Kidney (tissue), 14 donors: Measurements from ENCODE around the gene ANO2. TPM values are rescaled to one million over a fixed set of nuclear protein-coding genes. Genes with fewer than 3 reads are reported as not detected.

Source experiments
- DNase-seq, 5 donors: peaks; one replicate each; pipeline ENCODE4 v3.0.0-alpha.2; 2013 to 2020
- FAIRE-seq: peaks from 2 replicates; lab custom pipeline; 2012; peaks lifted over from hg19 to GRCh38; lab: Jason Lieb, UNC
- H3K27ac ChIP-seq, 2 donors: one replicate each; pipeline ENCODE4 v1.7.0; 2013; ENCODE audit warnings: low read depth in 2 of 2, low read length in 2 of 2, inconsistent platforms in 1 of 2
- H3K27me3 ChIP-seq: one replicate; pipeline ENCODE4 v1.7.1; 2013; ENCODE audit warnings: low read length, inconsistent platforms; ENCODE audit not compliant: control insufficient read depth, insufficient read depth
- H3K36me3 ChIP-seq, 3 donors: one replicate each; pipeline versions ENCODE4 v1.7.0 to v1.7.1; 2013; ENCODE audit warnings: low read length in 3 of 3, control low read depth in 1 of 3, inconsistent platforms in 1 of 3; ENCODE audit not compliant: insufficient read depth in 3 of 3, control insufficient read depth in 2 of 3
- H3K4me1 ChIP-seq, 3 donors: one replicate each; pipeline versions ENCODE4 v1.7.0 to v1.7.1; 2013; ENCODE audit warnings: low read length in 3 of 3, inconsistent platforms in 1 of 3, low read depth in 1 of 3; ENCODE audit not compliant: control insufficient read depth in 2 of 3, insufficient read depth in 2 of 3
- H3K4me3 ChIP-seq, 3 donors: one replicate each; pipeline versions ENCODE4 v1.7.0 to v1.8.1; 2013; ENCODE audit warnings: low read length in 3 of 3, control low read depth in 1 of 3, inconsistent platforms in 1 of 3
- H3K9ac ChIP-seq, 3 donors: one replicate each; pipeline versions ENCODE4 v1.7.0 to v1.7.1; 2013; ENCODE audit warnings: low read length in 3 of 3, control low read depth in 1 of 3, inconsistent platforms in 1 of 3
- H3K9me3 ChIP-seq, 3 donors: one replicate each; pipeline versions ENCODE4 v1.7.0 to v1.7.1; 2013; ENCODE audit warnings: low read length in 3 of 3, control low read depth in 1 of 3, inconsistent platforms in 1 of 3; ENCODE audit not compliant: control insufficient read depth in 2 of 3, insufficient read depth in 1 of 3
- intact Hi-C: fragments of 100-400 bp; cut with DNase I; formaldehyde crosslinking; loops from one replicate; pipeline ENCODE4 v1.11.1; 2022
- polyA plus RNA-seq: library from polyadenylated mRNA; stranded (reverse); fragments of 350-450 nt; fragmentation: Illumina TruSeq; extraction: RNeasy Lipid Tissue Mini Kit (QIAGEN cat#74804); gene quantifications from one replicate; pipeline ENCODE4 v1.2.3, GENCODE V29; 2014; ENCODE audit warnings: low read depth, low replicate concordance; ENCODE audit not compliant: insufficient read depth
- total RNA-seq: library from RNA; stranded (reverse); fragmentation: NEBNext Ultra II Directional; extraction: Animal tissue kit (Norgen Biotek cat#: 25700); gene quantifications from one replicate; pipeline ENCODE4 v1.2.1, GENCODE V29; 2021
- TF ChIP-seq, protein P1 (sequence below): IDR thresholded peaks from 3 replicates; pipeline ENCODE4 v1.5.1; 2012; ENCODE audit warnings: mild to moderate bottlenecking, moderate library complexity, borderline replicate concordance; ENCODE audit not compliant: insufficient read depth; ENCODE audit errors: extremely low read depth
- donor health status: control.
- donor health status: control.
- donor health status: control.
- donor health status: control.
- donor health status: control.
- donor health status: DM: yes; HTN: yes; CAD: no.
- donor health status: Normal renal cell carcinoma (clear cell type).

The ANO2 gene
- total and polyA plus RNA-seq, 2 donors from 2014 or later, result 0.34 to 4.4 TPM

DNA sequence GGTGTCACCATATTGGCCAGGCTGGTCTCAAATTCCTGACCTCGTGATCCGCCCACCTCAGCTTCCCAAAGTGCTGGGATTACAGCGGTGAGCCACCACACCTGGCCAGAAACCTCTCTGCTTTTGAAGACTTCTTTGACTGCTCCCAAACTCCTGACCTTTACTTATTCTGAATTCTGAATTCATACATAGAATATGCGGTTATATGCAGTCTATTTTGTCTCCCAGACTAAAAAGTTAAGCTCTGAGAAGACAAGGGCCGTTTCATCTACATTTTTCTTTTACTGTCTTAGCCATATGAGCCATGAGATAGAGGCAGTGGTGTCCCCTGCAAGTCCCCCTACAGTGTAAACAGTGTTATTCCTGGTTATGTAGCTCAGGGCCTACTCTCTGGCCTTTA, 333.9 kb downstream of the ANO2 start:
- Histone ChIP-seq H3K27me3 (no peaks in the 10 kb centered on the region), H3K27ac (no peak overlapping the region), H3K9ac (no peak overlapping the region), H3K4me3 (no peak overlapping the region), H3K36me3 (no peaks in the 10 kb centered on the region), H3K4me1 (no peaks in the 10 kb centered on the region), H3K9me3 (no peaks in the 10 kb centered on the region)
- FAIRE-seq, result no peak
- no peak for DNase-seq
- TF ChIP-seq, protein P1, sequence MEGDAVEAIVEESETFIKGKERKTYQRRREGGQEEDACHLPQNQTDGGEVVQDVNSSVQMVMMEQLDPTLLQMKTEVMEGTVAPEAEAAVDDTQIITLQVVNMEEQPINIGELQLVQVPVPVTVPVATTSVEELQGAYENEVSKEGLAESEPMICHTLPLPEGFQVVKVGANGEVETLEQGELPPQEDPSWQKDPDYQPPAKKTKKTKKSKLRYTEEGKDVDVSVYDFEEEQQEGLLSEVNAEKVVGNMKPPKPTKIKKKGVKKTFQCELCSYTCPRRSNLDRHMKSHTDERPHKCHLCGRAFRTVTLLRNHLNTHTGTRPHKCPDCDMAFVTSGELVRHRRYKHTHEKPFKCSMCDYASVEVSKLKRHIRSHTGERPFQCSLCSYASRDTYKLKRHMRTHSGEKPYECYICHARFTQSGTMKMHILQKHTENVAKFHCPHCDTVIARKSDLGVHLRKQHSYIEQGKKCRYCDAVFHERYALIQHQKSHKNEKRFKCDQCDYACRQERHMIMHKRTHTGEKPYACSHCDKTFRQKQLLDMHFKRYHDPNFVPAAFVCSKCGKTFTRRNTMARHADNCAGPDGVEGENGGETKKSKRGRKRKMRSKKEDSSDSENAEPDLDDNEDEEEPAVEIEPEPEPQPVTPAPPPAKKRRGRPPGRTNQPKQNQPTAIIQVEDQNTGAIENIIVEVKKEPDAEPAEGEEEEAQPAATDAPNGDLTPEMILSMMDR, result no peak
- intact Hi-C loops, result no loop called here

GRCh38 chr12:5599378-5599777, 345.7 kb downstream of the ANO2 start:
- Histone ChIP-seq H3K9me3 (no peaks in the 10 kb centered on the region), H3K9ac (no peak overlapping the region), H3K27me3 (no peaks in the 10 kb centered on the region), H3K27ac (no peak overlapping the region), H3K4me1 (no peaks in the 10 kb centered on the region), H3K4me3 (no peak overlapping the region), H3K36me3 (no peaks in the 10 kb centered on the region)
- TF ChIP-seq, protein P1, result no peak
- DNase-seq, result no peak
- no peak for FAIRE-seq
- intact Hi-C loops, result no loop called here

DNA sequence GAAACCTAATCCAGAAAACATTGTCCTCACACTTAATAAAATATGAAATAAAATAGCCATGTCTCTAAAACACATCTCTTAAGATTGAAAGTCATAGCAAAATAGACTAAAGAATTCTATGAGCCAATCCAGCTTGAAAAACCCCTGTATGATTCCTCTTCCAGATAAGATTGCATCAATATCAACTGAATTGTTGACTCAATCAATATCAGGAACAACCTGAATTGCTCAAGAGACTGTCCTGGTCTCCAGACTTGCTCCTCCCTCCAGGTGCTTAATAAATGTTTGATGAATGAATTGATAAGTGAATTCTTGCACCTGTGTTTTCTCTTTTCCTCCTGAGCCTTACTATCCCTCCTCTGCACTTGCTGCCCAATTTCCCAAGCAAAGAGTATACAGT, 351.1 kb downstream of the ANO2 start:
- Histone ChIP-seq H3K27me3 (no peaks in the 10 kb centered on the region), H3K4me1 (no peaks in the 10 kb centered on the region), H3K36me3 (no peaks in the 10 kb centered on the region), H3K9me3 (no peaks in the 10 kb centered on the region), H3K27ac (no peak overlapping the region), H3K9ac (no peak overlapping the region), H3K4me3 (no peak overlapping the region)
- intact Hi-C loops, result no loop called here
- TF ChIP-seq, protein P1, result no peak
- FAIRE-seq (no peak), DNase-seq (no peak)

- Histone ChIP-seq H3K4me3 (no peak overlapping the region), H3K27ac (no peak overlapping the region), H3K9ac (no peak overlapping the region), H3K27me3 (no peaks in the 10 kb centered on the region), H3K9me3 (no peaks in the 10 kb centered on the region), H3K36me3 (no peaks in the 10 kb centered on the region), H3K4me1 (no peaks in the 10 kb centered on the region)
- TF ChIP-seq, protein P1, result no peak
- DNase-seq (no peak), FAIRE-seq (no peak)
- intact Hi-C loops, result no loop called here
Measured at GRCh38 chr12:5593086-5593485, 352.0 kb downstream of the ANO2 start.
